SK-MEL-5 (cell line): ENCODE data around the gene ERFL. TPM values are rescaled to one million over a fixed set of nuclear protein-coding genes. Genes with fewer than 3 reads are reported as not detected.

Experiments
- DNase-seq: peaks from one replicate; pipeline ENCODE4 v3.0.0-alpha.2; 2016; ENCODE audit warnings: low read depth, low spot score
- in situ Hi-C: cut with HindIII; loops from 2 replicates; pipeline ENCODE4 v1.10.0; 2016; ENCODE audit warnings: low sequenced_read_pairs, high pct_unique_total_duplicates, low pct_unique_long_range_greater_than_20kb
- polyA plus RNA-seq, 2 experiments: library from polyadenylated mRNA; depleted of rRNA; stranded (reverse); fragments of >200 nt; gene quantifications; 2 replicates each; pipeline ENCODE4 v1.2.3, GENCODE V29; 2015
- total RNA-seq: library from RNA; depleted of rRNA; stranded (reverse); fragments of >200 nt; shearing (Covaris generic); gene quantifications from 2 replicates; pipeline ENCODE4 v1.2.3, GENCODE V29; 2014; rRNA removed

ERFL gene
- total RNA-seq = not detected in 2 replicates
- polyA plus RNA-seq (2015; cell fraction: cytosol; rRNA removed) = not detected in 2 replicates
- not detected in 2 replicates for polyA plus RNA-seq (2015; cell fraction: nucleus; rRNA removed)

GRCh38 chr19:41928221-41928683 lies at the start of gene ERFL:
TSS of gene ERFL (minus strand) at chr19:41928449. CDS start at chr19:41912919, 15,530 bp downstream.
- in situ Hi-C loops = no loop called here
- no peak for DNase-seq

GRCh38 chr19:41977916-41978315 lies 49.7 kb upstream of the ERFL start:
- DNase-seq = no peak
- in situ Hi-C loops = no loop called here

GRCh38 chr19:41974652-41975051 lies 46.4 kb upstream of the ERFL start:
- no peak for DNase-seq
- in situ Hi-C loops = no loop called here

- in situ Hi-C loops = no loop called here
- DNase-seq = no peak
Measured at GRCh38 chr19:41971363-41971762, 43.1 kb upstream of the ERFL start.

GRCh38 chr19:41969772-41970458 lies 41.7 kb upstream of the ERFL start:
- in situ Hi-C loops = no loop called here
- DNase-seq = no peak

GRCh38 chr19:41968751-41969595 lies 40.7 kb upstream of the ERFL start:
- DNase-seq = no peak
- in situ Hi-C loops = no loop called here

GRCh38 chr19:41967054-41967783 lies 39.0 kb upstream of the ERFL start:
- DNase-seq = no peak
- in situ Hi-C loops = no loop called here

GRCh38 chr19:41965106-41965505 lies 36.9 kb upstream of the ERFL start:
- DNase-seq = no peak
- in situ Hi-C loops = no loop called here

- no peak for DNase-seq
- in situ Hi-C loops = no loop called here
Measured at GRCh38 chr19:41960973-41961372, 32.7 kb upstream of the ERFL start.

GRCh38 chr19:41959056-41960053 lies 31.1 kb upstream of the ERFL start, which contains the start of gene RABAC1:
TSS of gene RABAC1 (minus strand) at chr19:41959321. CDS start at chr19:41959292, 29 bp downstream.
- peak; percentile 92 for DNase-seq
- in situ Hi-C loops = no loop called here

- DNase-seq = peak; percentile 73
- in situ Hi-C loops = no loop called here
Measured at GRCh38 chr19:41958367-41959055, 30.3 kb upstream of the ERFL start.

GRCh38 chr19:41957838-41958366 lies 29.7 kb upstream of the ERFL start:
- in situ Hi-C loops = no loop called here
- DNase-seq = peak; percentile 83

- in situ Hi-C loops = no loop called here
- DNase-seq = no peak
Measured at GRCh38 chr19:41957161-41957837, 29.1 kb upstream of the ERFL start.

GRCh38 chr19:41956621-41957020 lies 28.4 kb upstream of the ERFL start:
- no peak for DNase-seq
- in situ Hi-C loops = no loop called here

GRCh38 chr19:41955521-41955920 lies 27.3 kb upstream of the ERFL start:
- no peak for DNase-seq
- in situ Hi-C loops = no loop called here
